ENCODE measurements around the gene KIF18B. TPM values are rescaled to one million over a fixed set of nuclear protein-coding genes. Genes with fewer than 3 reads are reported as not detected.

Gene KIF18B
- total and polyA plus RNA-seq, 10 of the 15 experiments (the other 5 are each of a cell fraction or from before 2014, with no cell fraction given), result 2.8 to 46.2 (median 20.5) TPM

GRCh38 chr17:44877121-44877520 lies 70.5 kb downstream of the KIF18B start:
- H3K4me3 ChIP-seq, result no peak overlapping the region
- SMC1A ChIA-PET (ENCODE audit: uncharacterized antibody, unreplicated experiment), result interaction anchor here (1.1 kb wide), 1 partner anchor 99 kb away, joined by 3 read pairs; no protein-coding TSS in a partner anchor
- H3K9ac ChIP-seq (ENCODE audit: control insufficient read depth, insufficient read depth, low read length), result no peak overlapping the region
- RAD21 ChIA-PET (ENCODE audit: unreplicated experiment), result interaction anchor here (1.4 kb wide), 1 partner anchor 97 kb away, joined by 5 read pairs; no protein-coding TSS in a partner anchor
- ATAC-seq (no peak), FAIRE-seq (no peak), DNase-seq (ENCODE audit: low read depth, low spot score) (no peak)
- no TSS peak for BruUV-seq (replicated peaks)
- POLR2A ChIA-PET, result no interaction called here
- WGBS (ENCODE audit: insufficient coverage, insufficient replicate concordance, low lambda C conversion rate, missing lambda C conversion rate), result 81% methylated on average over 5 of the region's 5 CpGs
- no peak overlapping the region for H3K4me2 ChIP-seq (ENCODE audit: control insufficient read depth, insufficient read depth)
- H4K20me1 ChIP-seq (ENCODE audit: control insufficient read depth, insufficient read depth), result no peaks in the 10 kb centered on the region
- in situ Hi-C loops (cut with MboI), result no loop called here
- H3K36me3 ChIP-seq (ENCODE audit: control insufficient read depth in 2 of 2, insufficient read depth in 2 of 2, low read length in 1 of 2), result peaks cover 14 to 38% of the 10 kb centered on the region in 2 experiments
- no peaks in the 10 kb centered on the region for H3K79me2 ChIP-seq (ENCODE audit: control insufficient read depth, insufficient read depth, low read length)
- intact Hi-C loops (cut with micrococcal nuclease; ENCODE audit: unreplicated experiment), result no loop called here
- TF ChIP-seq MYC (IDR thresholded peaks at IDR 0.05; ENCODE audit: insufficient read depth, insufficient read length, insufficient replicate concordance, low read length, severe bottlenecking) (no peak), NFYB (IDR thresholded peaks at IDR 0.05; ENCODE audit: insufficient read depth, low read depth, low read length) (no peak), ATF7 (IDR thresholded peaks at IDR 0.05; ENCODE audit: low read depth) (no peak), CHD4 (IDR thresholded peaks at IDR 0.05) (no peak), TCF12 (IDR thresholded peaks at IDR 0.05; ENCODE audit: low read depth, low read length) (no peak), JUND (IDR thresholded peaks at IDR 0.05; ENCODE audit: low read depth, low read length) (no peak), NFXL1 (IDR thresholded peaks at IDR 0.05; ENCODE audit: borderline replicate concordance) (no peak), ASH2L (IDR thresholded peaks at IDR 0.05; ENCODE audit: borderline replicate concordance, low read depth) (no peak), SMAD5 (IDR thresholded peaks at IDR 0.05; ENCODE audit: low read depth) (no peak), MEF2B (IDR thresholded peaks at IDR 0.05; ENCODE audit: partially characterized antibody, poor library complexity, severe bottlenecking) (no peak), E2F8 (IDR thresholded peaks at IDR 0.05; ENCODE audit: low read depth, partially characterized antibody) (no peak), RELB (IDR thresholded peaks at IDR 0.05; ENCODE audit: low read depth) (no peak), NFIC (IDR thresholded peaks at IDR 0.05; ENCODE audit: low read depth, low read length) (no peak), JUNB (IDR thresholded peaks at IDR 0.05) (no peak)
- TF ChIP-seq, protein P1, sequence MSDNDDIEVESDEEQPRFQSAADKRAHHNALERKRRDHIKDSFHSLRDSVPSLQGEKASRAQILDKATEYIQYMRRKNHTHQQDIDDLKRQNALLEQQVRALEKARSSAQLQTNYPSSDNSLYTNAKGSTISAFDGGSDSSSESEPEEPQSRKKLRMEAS (IDR thresholded peaks at IDR 0.05; ENCODE audit: low read depth, low read length), result no peak
- TF ChIP-seq, protein P2, sequence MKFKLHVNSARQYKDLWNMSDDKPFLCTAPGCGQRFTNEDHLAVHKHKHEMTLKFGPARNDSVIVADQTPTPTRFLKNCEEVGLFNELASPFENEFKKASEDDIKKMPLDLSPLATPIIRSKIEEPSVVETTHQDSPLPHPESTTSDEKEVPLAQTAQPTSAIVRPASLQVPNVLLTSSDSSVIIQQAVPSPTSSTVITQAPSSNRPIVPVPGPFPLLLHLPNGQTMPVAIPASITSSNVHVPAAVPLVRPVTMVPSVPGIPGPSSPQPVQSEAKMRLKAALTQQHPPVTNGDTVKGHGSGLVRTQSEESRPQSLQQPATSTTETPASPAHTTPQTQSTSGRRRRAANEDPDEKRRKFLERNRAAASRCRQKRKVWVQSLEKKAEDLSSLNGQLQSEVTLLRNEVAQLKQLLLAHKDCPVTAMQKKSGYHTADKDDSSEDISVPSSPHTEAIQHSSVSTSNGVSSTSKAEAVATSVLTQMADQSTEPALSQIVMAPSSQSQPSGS (IDR thresholded peaks at IDR 0.05; ENCODE audit: low read length), result no peak
- no peak overlapping the region for H2AFZ ChIP-seq (ENCODE audit: control insufficient read depth, low read depth, low read length)
- no peak overlapping the region for H3K27ac ChIP-seq (ENCODE audit: control insufficient read depth, insufficient read depth)
- CTCF ChIA-PET, result interaction anchor here (0.7 to 0.9 kb wide), 3 partner anchors 8 to 99 kb away, joined by 3 to 4 read pairs (median 3); no protein-coding TSS in a partner anchor
- H3K4me1 ChIP-seq (ENCODE audit: control insufficient read depth, insufficient read depth, low read length), result no peaks in the 10 kb centered on the region
- H3K27me3 ChIP-seq (replicated peaks in 1 of 2; ENCODE audit: control insufficient read depth in 2 of 2, insufficient read depth in 2 of 2, low read length in 1 of 2), result no peaks in the 10 kb centered on the region
- H3K9me3 ChIP-seq (replicated peaks; ENCODE audit: control insufficient read depth, insufficient read depth, low read length), result no peaks in the 10 kb centered on the region

Data from GM12878 (cell line).